IPS DF 6.9 (cell line): Measurements from ENCODE around the gene VILL.

Source experiments
- DNase-seq: peaks from one replicate; pipeline ENCODE4 v3.0.0-alpha.2; 2013; ENCODE audit warnings: low read depth, low spot score
- H3K27ac ChIP-seq: one replicate; pipeline ENCODE4 v1.5.1; 2013; ENCODE audit warnings: low read length, control low read depth
- H3K27me3 ChIP-seq: 2 replicates; pipeline ENCODE4 v1.6.1; 2013; ENCODE audit warnings: mild to moderate bottlenecking, low read length; ENCODE audit not compliant: control insufficient read depth, insufficient read depth
- H3K36me3 ChIP-seq: 2 replicates; pipeline ENCODE4 v1.6.1; 2013; ENCODE audit warnings: low read length; ENCODE audit not compliant: control insufficient read depth, insufficient read depth
- H3K4me1 ChIP-seq: 2 replicates; pipeline ENCODE4 v1.6.1; 2013; ENCODE audit warnings: low read length; ENCODE audit not compliant: control insufficient read depth, insufficient read depth
- H3K4me3 ChIP-seq: 2 replicates; pipeline ENCODE4 v1.5.1; 2013; ENCODE audit warnings: mild to moderate bottlenecking, low read length
- H3K9me3 ChIP-seq: 2 replicates; pipeline ENCODE4 v1.6.1; 2013; ENCODE audit warnings: low read length, inconsistent platforms; ENCODE audit not compliant: control insufficient read depth, insufficient read depth
- WGBS: extraction: QIAGEN DNeasy Blood & Tissue Kit; methylation state at CpG from one replicate; pipeline ENCODE4 v1.1.7; 2013; ENCODE audit warnings: mixed read lengths, missing lambda C conversion rate; ENCODE audit not compliant: insufficient read length, insufficient coverage; 5-methylcytosine and 5-hydroxymethylcytosine counted together

Gene VILL

DNA sequence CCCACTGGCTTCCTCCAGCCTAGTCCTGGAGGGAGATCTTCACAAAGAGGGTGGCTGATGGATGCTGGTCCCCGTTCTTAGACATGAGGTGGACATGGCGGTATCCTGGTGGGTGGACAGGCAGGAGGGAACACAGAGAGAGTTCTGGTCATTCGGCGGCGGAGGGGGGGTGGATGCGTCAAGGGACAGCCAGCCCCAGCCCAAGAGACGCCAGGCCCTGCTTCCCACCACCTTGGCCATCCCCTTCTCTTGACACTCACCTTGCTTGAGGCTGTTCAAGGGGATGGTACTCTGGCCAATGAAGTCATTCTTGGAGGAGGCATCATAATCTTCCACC is 17.1 kb downstream of the VILL start:
- Histone ChIP-seq H3K4me3 (no peak overlapping the region), H3K36me3 (0 out of 2 replicates have a peak, but pooled peaks cover 5% of the 10 kb centered on the region), H3K27ac (no peak overlapping the region), H3K4me1 (no peaks in the 10 kb centered on the region), H3K9me3 (no peaks in the 10 kb centered on the region), H3K27me3 (no peaks in the 10 kb centered on the region)
- WGBS = no CpG with 5 or more reads among the region's 7 CpGs
- DNase-seq = no peak

DNA sequence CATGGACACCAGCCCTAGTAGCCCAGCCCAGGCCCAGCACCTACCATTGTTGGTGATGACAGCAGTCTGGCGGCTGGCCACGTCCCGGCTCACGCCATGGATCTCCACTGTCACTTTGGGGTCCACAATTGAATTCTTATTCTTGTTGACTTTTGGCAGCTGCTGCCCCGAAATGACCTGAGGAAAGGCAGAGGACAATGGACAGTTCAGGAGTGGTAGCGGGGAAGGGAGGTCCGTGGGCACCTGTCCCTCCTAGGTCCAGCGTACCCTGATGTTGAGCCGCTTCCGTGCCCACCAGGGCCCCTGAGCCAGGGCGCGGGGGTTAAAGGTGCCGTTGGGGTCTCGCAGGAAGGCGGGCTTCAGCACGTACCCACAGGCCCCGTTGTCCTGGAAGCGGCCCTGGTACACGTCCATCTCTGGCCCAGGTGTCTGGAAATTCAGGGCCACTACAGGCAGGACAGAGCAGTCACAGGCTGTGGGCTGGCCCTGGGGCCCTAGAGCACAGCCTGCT is 17.7 kb downstream of the VILL start:
- H3K27me3 ChIP-seq = no peaks in the 10 kb centered on the region
- no peaks in the 10 kb centered on the region for H3K9me3 ChIP-seq
- no peak overlapping the region for H3K27ac ChIP-seq
- 0 out of 2 replicates have a peak, but pooled peaks cover 5% of the 10 kb centered on the region for H3K36me3 ChIP-seq
- no peaks in the 10 kb centered on the region for H3K4me1 ChIP-seq
- H3K4me3 ChIP-seq = no peak overlapping the region
- no CpG with 5 or more reads among the region's 19 CpGs for WGBS
- DNase-seq = no peak

DNA sequence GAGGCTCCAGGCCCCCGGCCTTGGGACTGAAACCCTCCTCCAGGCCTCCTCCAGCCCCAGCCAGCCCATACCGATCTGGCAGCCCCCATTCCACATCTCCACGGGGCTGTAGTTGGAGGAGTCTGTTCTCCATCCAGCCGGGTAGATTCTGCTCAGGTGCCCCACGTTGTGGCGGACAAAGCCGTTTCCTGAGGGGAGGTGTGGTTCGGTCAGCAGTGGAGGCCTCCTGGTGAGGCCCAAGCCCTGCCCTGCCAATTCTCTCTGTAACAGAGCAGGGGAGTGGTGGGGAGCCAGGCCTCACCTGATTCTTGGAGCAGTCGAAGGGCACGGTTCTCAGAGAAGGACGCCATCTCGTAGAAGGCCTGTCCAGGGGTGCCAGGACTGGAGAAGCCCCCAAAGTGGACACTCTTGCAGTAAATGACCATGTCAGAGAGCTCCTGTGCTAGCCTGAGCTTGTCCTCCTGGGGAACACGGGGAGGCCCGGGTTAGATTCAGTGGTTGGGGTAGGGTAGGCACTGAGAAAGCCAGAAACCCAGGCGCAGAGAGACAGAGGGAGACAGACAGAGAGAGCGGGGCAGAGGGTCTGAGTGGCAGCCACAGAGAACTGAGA is 18.5 kb downstream of the VILL start:
- no CpG with 5 or more reads among the region's 16 CpGs for WGBS

DNA sequence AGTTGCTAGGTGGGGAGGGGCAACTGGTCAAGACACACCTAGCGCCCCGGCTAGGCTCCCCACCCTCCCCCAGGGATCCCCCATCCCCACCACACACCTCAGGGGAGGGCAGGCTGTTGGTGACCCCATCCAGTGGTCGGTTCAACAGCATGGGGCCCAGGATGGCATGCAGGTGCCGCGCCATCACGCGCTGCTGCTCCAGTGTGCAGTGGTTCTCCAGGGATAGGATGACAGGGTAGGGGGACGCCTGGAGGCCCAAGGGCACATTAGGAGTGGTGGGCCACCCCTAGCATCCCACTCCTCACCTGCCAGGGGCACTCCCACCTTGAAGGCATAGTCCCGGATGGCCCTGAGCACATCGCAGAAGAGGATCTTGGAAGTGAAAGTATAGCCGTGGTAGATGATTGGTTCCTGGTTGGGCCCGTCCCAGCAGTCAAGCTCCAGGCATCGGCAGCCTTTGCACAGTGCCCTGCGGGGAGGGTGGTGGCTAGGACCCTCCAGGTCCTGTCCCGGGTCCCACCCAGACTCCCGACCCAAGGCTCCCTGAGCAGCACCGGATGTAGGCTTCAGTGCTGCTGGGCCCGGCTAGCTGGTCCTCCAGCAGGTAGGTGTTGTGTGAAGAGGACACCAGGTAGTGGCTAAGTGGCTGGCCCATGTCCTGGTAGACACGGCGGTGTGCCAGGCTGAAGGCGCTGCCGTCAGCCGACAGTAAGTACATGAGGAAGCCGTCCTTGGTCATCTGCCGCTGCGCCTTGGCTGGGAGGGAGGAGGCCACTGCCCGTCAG is 19.4 kb downstream of the VILL start:
- WGBS = no CpG with 5 or more reads among the region's 27 CpGs
- no peak overlapping the region for H3K4me3 ChIP-seq
- 0 out of 2 replicates have a peak, but pooled peaks cover 5% of the 10 kb centered on the region for H3K36me3 ChIP-seq
- DNase-seq = no peak
- no peaks in the 10 kb centered on the region for H3K4me1 ChIP-seq
- no peak overlapping the region for H3K27ac ChIP-seq
- no peaks in the 10 kb centered on the region for H3K27me3 ChIP-seq
- no peaks in the 10 kb centered on the region for H3K9me3 ChIP-seq

More for the DNA sequence above, 18.5 kb downstream of the VILL start:
- H3K36me3 ChIP-seq = 0 out of 2 replicates have a peak, but pooled peaks cover 5% of the 10 kb centered on the region
- DNase-seq = no peak
- no peak overlapping the region for H3K27ac ChIP-seq
- H3K9me3 ChIP-seq = no peaks in the 10 kb centered on the region
- H3K4me1 ChIP-seq = no peaks in the 10 kb centered on the region
- H3K4me3 ChIP-seq = no peak overlapping the region
- H3K27me3 ChIP-seq = no peaks in the 10 kb centered on the region

DNA sequence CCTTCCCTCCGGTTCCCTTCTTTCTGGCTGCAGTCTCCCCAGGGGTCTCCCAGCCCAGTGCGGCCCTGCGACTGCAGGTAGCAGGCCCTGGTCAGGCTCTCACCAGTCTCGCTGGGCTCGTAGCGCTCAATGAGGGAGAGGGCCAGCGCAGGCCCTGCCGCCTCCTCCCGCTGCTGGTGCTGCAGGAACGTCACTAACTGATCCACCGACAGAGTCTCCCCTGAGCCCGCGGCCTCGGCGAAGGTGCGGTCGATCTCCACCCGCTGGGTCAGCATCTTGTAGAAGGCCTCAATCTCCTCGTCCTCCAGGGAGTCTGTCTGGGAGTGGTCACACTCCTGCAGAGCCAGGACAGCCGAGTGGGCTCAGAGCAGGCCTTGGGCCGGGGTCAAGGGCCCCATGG is 20.5 kb downstream of the VILL start:
- no CpG with 5 or more reads among the region's 21 CpGs for WGBS
- Histone ChIP-seq H3K4me3 (no peak overlapping the region), H3K27me3 (no peaks in the 10 kb centered on the region), H3K27ac (no peak overlapping the region), H3K4me1 (no peaks in the 10 kb centered on the region), H3K9me3 (no peaks in the 10 kb centered on the region), H3K36me3 (0 out of 2 replicates have a peak, but pooled peaks cover 5% of the 10 kb centered on the region)
- DNase-seq = no peak

DNA sequence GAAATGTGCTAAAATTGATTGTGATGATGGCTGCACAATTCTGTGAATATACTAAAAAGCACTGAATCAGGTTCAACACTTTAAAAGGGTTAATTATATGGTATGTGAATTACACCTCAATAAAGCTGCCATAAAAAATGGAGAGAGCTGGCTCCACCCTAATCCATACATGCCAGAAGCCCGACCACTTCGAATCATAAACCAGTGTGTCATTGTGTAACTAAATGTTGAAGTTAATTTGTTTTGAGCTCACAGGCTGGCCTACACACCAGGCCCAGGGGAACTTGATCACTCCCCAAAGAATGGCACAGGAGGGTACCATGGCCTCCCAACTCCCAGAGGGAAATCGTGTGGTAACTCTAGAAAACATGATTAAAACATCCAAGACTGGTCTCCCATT is 24.9 kb downstream of the VILL start:
- no peaks in the 10 kb centered on the region for H3K9me3 ChIP-seq
- WGBS = no CpG with 5 or more reads among the region's 3 CpGs
- DNase-seq = no peak
- no peak overlapping the region for H3K27ac ChIP-seq
- H3K36me3 ChIP-seq = peaks cover 3% of the 10 kb centered on the region; the same call in 1 of the 2 replicates
- H3K4me1 ChIP-seq = no peaks in the 10 kb centered on the region
- no peak overlapping the region for H3K4me3 ChIP-seq
- H3K27me3 ChIP-seq = no peaks in the 10 kb centered on the region

DNA sequence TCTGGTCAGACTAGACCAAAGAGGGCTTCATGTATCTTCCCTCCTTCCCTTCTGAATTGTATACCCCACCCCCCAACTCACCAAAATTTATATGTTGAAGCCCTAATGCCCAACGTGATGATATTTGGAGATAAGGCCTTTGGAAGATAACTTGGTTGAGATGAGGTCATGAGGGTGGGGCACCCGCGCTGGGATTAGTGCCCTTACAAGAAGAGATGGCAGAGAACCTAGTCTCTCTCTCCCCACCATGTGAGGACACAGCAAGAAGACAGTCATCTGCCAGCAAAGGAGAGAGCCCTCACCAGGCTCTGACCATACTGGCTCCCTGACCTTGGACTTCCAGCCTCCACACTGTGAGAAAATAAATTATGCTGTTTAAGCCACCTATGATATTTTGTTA is 25.4 kb downstream of the VILL start:
- no peaks in the 10 kb centered on the region for H3K27me3 ChIP-seq
- no peaks in the 10 kb centered on the region for H3K4me1 ChIP-seq
- no peak for DNase-seq
- WGBS = no CpG with 5 or more reads among the region's 3 CpGs
- no peak overlapping the region for H3K27ac ChIP-seq
- peaks cover 3% of the 10 kb centered on the region; the same call in 1 of the 2 replicates for H3K36me3 ChIP-seq
- H3K4me3 ChIP-seq = no peak overlapping the region
- H3K9me3 ChIP-seq = no peaks in the 10 kb centered on the region

DNA sequence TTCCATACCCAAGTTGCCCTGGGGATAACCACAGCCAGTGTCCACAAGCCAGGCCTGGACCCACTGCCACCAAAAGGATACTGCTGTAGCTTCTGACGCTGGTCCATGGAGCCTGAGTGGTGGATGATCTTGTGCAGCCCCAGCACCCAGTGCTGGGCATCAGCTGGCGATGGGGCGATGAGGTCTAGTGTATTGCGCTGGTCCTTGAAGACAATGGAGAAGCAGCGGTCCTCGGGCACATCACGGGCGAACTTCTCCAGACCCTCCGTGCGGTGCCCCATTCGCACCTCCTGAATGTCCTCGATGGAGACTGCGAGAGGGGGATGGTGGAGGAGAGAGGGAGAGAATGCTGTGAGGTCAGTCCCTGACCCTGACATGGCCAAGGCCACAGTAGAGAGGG is 25.8 kb downstream of the VILL start:
- Histone ChIP-seq H3K4me1 (no peaks in the 10 kb centered on the region), H3K36me3 (peaks cover 3% of the 10 kb centered on the region; the same call in 1 of the 2 replicates), H3K4me3 (no peak overlapping the region), H3K9me3 (no peaks in the 10 kb centered on the region), H3K27me3 (no peaks in the 10 kb centered on the region), H3K27ac (no peak overlapping the region)
- no CpG with 5 or more reads among the region's 13 CpGs for WGBS
- no peak for DNase-seq

DNA sequence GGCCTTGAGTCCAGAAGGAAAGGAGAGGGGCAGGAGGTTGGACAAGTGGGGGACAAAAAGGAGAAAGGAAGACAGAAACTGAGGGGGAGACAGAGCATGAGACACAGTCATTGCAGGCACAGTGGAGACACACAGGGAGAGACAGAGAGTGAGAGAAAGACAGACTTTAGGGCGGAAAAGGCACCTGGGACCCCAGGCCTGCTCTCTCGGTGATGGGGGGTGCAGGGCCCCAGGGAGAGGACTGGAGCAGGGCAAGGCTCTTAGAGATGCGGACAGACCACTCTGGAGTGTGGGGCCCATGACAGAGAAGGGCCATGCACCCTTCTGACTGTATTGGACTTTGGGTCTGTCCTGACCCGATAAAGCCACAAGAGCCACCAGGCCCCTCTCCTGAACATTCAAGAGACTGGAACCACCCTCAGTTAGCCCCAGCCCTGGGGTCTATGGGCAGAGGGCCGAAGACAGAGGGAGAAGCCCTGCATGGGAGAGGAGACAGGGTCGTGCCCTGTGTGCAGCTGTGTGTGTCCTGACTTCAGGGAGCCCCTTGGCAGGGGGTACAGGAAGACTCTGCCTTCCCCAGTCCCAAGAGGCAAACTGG is 26.4 kb downstream of the VILL start:
- no peak for DNase-seq
- Histone ChIP-seq H3K9me3 (no peaks in the 10 kb centered on the region), H3K36me3 (peaks cover 3% of the 10 kb centered on the region; the same call in 1 of the 2 replicates), H3K4me3 (no peak overlapping the region), H3K4me1 (no peaks in the 10 kb centered on the region), H3K27ac (no peak overlapping the region), H3K27me3 (no peaks in the 10 kb centered on the region)
- WGBS = no CpG with 5 or more reads among the region's 6 CpGs

DNA sequence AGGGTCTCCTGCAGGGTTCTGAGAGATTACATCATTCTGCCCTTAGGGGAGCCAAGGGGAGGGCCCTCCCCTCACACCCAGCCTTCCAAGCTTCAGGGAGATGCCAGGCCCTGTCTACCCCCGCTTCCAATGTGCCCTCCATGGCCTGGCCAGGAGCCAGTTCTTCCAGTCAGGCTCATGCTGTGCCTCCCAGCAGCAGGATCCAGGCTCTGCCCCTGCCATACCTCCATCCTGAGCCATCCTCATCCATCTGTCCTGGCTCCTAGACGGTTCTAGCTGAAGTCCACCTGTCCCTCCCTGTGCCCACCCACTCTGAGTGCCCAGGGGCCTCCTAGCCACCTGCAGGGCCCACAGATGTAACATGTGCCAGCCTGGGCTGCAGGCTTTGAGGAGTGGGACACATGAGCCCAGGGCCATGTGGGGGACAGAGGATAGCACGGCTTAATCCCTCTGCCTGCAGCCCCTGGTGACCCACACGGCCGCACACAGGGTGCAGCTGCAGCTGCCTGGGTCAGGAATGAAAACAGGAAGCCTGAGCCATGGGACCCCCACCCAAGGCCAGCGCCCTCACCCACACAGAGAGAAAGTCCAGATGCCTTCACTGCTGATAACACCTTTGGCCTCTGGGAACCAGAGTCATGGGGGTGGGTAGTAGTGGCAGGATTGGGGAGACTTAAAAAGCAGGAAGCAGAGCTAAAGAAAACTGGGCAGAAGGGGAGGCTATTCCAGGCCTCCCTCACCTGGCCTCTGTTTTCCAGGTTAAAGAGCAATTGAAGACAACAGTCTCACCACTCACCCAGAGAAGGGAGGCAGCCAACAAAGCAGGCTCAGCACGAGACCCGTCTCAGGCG is 27.1 kb downstream of the VILL start:
- no peaks in the 10 kb centered on the region for H3K27me3 ChIP-seq
- H3K4me3 ChIP-seq = no peak overlapping the region
- H3K9me3 ChIP-seq = no peaks in the 10 kb centered on the region
- no peak overlapping the region for H3K27ac ChIP-seq
- no peak for DNase-seq
- WGBS = no CpG with 5 or more reads among the region's 9 CpGs
- no peaks in the 10 kb centered on the region for H3K4me1 ChIP-seq
- peaks cover 3% of the 10 kb centered on the region; the same call in 1 of the 2 replicates for H3K36me3 ChIP-seq
